WERI-Rb-1 (cell line): ENCODE measurements around the gene YJEFN3.

Source experiments
- DNase-seq: peaks from one replicate; pipeline ENCODE4 v3.0.0-alpha.2; 2020
- H3K27ac ChIP-seq: fragments of 250-450 bp; sonication (Bioruptor Pico); 2 replicates; pipeline ENCODE4 v1.5.1; 2020; ENCODE audit warnings: mild to moderate bottlenecking, moderate library complexity
- H3K27me3 ChIP-seq: fragments of 250-450 bp; sonication (Bioruptor Pico); 2 replicates; pipeline ENCODE4 v1.5.1; 2021; ENCODE audit warnings: mild to moderate bottlenecking, low read depth, moderate library complexity; ENCODE audit not compliant: insufficient read depth, severe bottlenecking
- H3K36me3 ChIP-seq: fragments of 250-450 bp; sonication (Bioruptor Pico); 2 replicates; pipeline ENCODE4 v1.5.1; 2020; ENCODE audit warnings: mild to moderate bottlenecking, moderate library complexity
- H3K4me3 ChIP-seq: 2 replicates; pipeline ENCODE4 v1.5.1; 2011; ENCODE audit warnings: low read depth, mild to moderate bottlenecking, control low read depth, low read length
- H3K9me3 ChIP-seq: fragments of 250-450 bp; sonication (Bioruptor Pico); 2 replicates; pipeline ENCODE4 v1.5.1; 2021; ENCODE audit warnings: mild to moderate bottlenecking, moderate library complexity; ENCODE audit not compliant: severe bottlenecking
- CTCF ChIP-seq: IDR thresholded peaks from 2 replicates; pipeline ENCODE4 v1.5.1; 2011; ENCODE audit warnings: low read depth, mild to moderate bottlenecking, control low read depth, inconsistent platforms, low read length

The YJEFN3 gene

GRCh38 chr19:19525611-19526380, 2.9 kb upstream of the YJEFN3 start:
- no peaks in the 10 kb centered on the region for H3K27me3 ChIP-seq
- no peak for DNase-seq
- H3K27ac ChIP-seq: no peak overlapping the region; the same call in 1 of the 2 replicates
- TF ChIP-seq CTCF: no peak
- H3K36me3 ChIP-seq: peaks cover 29% of the 10 kb centered on the region
- H3K4me3 ChIP-seq: no peak overlapping the region
- no peaks in the 10 kb centered on the region for H3K9me3 ChIP-seq

DNA sequence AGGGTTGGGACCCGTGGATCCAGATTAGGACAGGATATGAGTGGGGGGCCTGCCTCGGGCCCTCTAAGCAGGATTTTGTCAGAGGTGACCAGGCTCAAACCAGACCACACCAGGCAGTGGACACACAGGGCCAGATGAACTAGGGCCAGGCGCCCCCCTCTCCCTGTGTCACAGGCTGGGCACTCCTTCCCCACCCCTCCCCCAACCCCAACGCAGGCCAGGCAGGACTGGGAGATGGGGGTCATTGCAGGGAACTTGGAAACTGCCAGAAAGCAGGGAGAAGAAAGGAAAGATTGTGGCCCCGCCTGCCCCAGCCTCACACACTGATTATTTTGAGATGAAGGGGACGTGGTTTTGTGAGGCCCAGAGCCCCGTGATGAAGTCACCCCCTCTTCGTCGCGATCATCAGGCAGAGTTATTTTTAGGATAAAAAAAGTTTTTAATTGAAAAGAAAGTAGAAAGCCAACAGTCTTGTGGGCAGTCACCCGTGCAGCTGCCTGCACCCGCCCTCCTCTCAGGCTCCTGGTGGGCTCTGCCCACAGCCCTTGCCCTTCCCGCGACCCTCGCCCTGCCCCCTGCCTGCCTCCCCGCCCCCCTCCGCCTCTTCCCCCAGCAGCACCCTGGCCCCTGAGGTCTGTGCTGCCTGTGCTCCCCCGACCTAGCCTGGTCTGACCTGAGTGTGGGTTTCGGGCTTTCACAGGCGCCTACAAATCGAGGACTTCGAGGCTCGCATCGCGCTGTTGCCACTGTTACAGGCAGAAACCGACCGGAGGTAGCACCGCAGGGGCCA, 1.9 kb upstream of the YJEFN3 start:
- no peak for DNase-seq
- H3K27ac ChIP-seq: no peak overlapping the region
- H3K36me3 ChIP-seq: peaks cover 23% of the 10 kb centered on the region
- H3K9me3 ChIP-seq: no peaks in the 10 kb centered on the region
- no peak overlapping the region for H3K4me3 ChIP-seq
- H3K27me3 ChIP-seq: no peaks in the 10 kb centered on the region
- TF ChIP-seq CTCF: no peak

- no peak for TF ChIP-seq CTCF
- Histone ChIP-seq H3K27me3 (no peaks in the 10 kb centered on the region), H3K4me3 (no peak overlapping the region), H3K36me3 (peaks cover 23% of the 10 kb centered on the region), H3K9me3 (no peaks in the 10 kb centered on the region), H3K27ac (no peak overlapping the region)
- DNase-seq: no peak
Observed at GRCh38 chr19:19527371-19527656, 1.4 kb upstream of the YJEFN3 start.

- no peak for DNase-seq
- H3K27me3 ChIP-seq: no peaks in the 10 kb centered on the region
- no peak for TF ChIP-seq CTCF
- no peak overlapping the region for H3K27ac ChIP-seq
- peaks cover 23% of the 10 kb centered on the region for H3K36me3 ChIP-seq
- H3K9me3 ChIP-seq: no peaks in the 10 kb centered on the region
- no peak overlapping the region for H3K4me3 ChIP-seq
Observed at GRCh38 chr19:19527674-19528625, 761 bp upstream of the YJEFN3 start.

GRCh38 chr19:19529783-19530422, 1.2 kb downstream of the YJEFN3 start:
- Histone ChIP-seq H3K36me3 (peaks cover 18% of the 10 kb centered on the region), H3K9me3 (no peaks in the 10 kb centered on the region), H3K27me3 (no peaks in the 10 kb centered on the region), H3K4me3 (no peak overlapping the region), H3K27ac (no peak overlapping the region)
- no peak for TF ChIP-seq CTCF
- DNase-seq: no peak
